Ishikawa (cell line): ENCODE measurements around the gene KIAA1755.

Experiments used
- CEBPB ChIP-seq: IDR thresholded peaks from 2 replicates; pipeline ENCODE4 v1.6.1; 2012
- CREB1 ChIP-seq: IDR thresholded peaks from 2 replicates; pipeline ENCODE4 v1.6.1; 2012; ENCODE audit warnings: low read depth
- EGR1 ChIP-seq: IDR thresholded peaks from 2 replicates; pipeline ENCODE4 v1.6.1; 2012
- EP300 ChIP-seq: IDR thresholded peaks from 2 replicates; pipeline ENCODE4 v1.6.1; 2012; ENCODE audit warnings: borderline replicate concordance
- FOXM1 ChIP-seq: IDR thresholded peaks from 2 replicates; pipeline ENCODE4 v1.6.1; 2012; ENCODE audit warnings: low read depth, borderline replicate concordance
- MAX ChIP-seq: IDR thresholded peaks from 2 replicates; pipeline ENCODE4 v1.6.1; 2012
- NFIC ChIP-seq: IDR thresholded peaks from 2 replicates; pipeline ENCODE4 v1.6.1; 2012
- RAD21 ChIP-seq: IDR thresholded peaks from 2 replicates; pipeline ENCODE4 v1.6.1; 2012; ENCODE audit warnings: low read depth
- REST ChIP-seq: IDR thresholded peaks from 2 replicates; pipeline ENCODE4 v1.6.1; 2012; ENCODE audit warnings: low read depth, mild to moderate bottlenecking
- TAF1 ChIP-seq: IDR thresholded peaks from 2 replicates; pipeline ENCODE4 v1.6.1; 2012; ENCODE audit warnings: low read depth, mild to moderate bottlenecking
- TCF12 ChIP-seq: IDR thresholded peaks from 2 replicates; pipeline ENCODE4 v1.6.1; 2012; ENCODE audit warnings: low read depth
- TEAD4 ChIP-seq: IDR thresholded peaks from 2 replicates; pipeline ENCODE4 v1.6.1; 2012
- USF1 ChIP-seq: IDR thresholded peaks from 2 replicates; pipeline ENCODE4 v1.6.1; 2012
- YY1 ChIP-seq: IDR thresholded peaks from 2 replicates; pipeline ENCODE4 v1.6.1; 2012; ENCODE audit warnings: low read depth
- ZBTB7A ChIP-seq: IDR thresholded peaks from 2 replicates; pipeline ENCODE4 v1.6.1; 2012; ENCODE audit warnings: low read depth

Gene KIAA1755

GRCh38 chr20:38164069-38164468, 96.5 kb downstream of the KIAA1755 start:
- TF ChIP-seq TAF1 (no peak), CREB1 (no peak), REST (no peak), USF1 (no peak), MAX (no peak), ZBTB7A (no peak), TCF12 (no peak), EGR1 (no peak), EP300 (no peak), RAD21 (no peak), YY1 (no peak), FOXM1 (no peak), TEAD4 (no peak), CEBPB (no peak), NFIC (no peak)

- TF ChIP-seq CEBPB, result no peak
- TF ChIP-seq TEAD4, result no peak
- TF ChIP-seq YY1, result no peak
- no peak for TF ChIP-seq ZBTB7A
- TF ChIP-seq MAX, result no peak
- TF ChIP-seq RAD21, result no peak
- no peak for TF ChIP-seq NFIC
- no peak for TF ChIP-seq EGR1
- no peak for TF ChIP-seq TAF1
- TF ChIP-seq TCF12, result no peak
These were observed 97.4 kb downstream of the KIAA1755 start for GRCh38 chr20:38162878-38163875.

- no peak for TF ChIP-seq NFIC
- TF ChIP-seq USF1, result no peak
- TF ChIP-seq CEBPB, result no peak
- no peak for TF ChIP-seq YY1
- TF ChIP-seq CREB1, result no peak
- TF ChIP-seq TAF1, result no peak
- TF ChIP-seq TCF12, result no peak
- no peak for TF ChIP-seq EP300
- no peak for TF ChIP-seq MAX
- TF ChIP-seq EGR1, result no peak
- TF ChIP-seq ZBTB7A, result no peak
- no peak for TF ChIP-seq REST
- TF ChIP-seq RAD21, result no peak
- TF ChIP-seq TEAD4, result no peak
These were observed 98.4 kb downstream of the KIAA1755 start for GRCh38 chr20:38162149-38162548.

- TF ChIP-seq EGR1, result no peak
- no peak for TF ChIP-seq NFIC
- TF ChIP-seq FOXM1, result no peak
These were observed 99.1 kb downstream of the KIAA1755 start for GRCh38 chr20:38161412-38161774.
